NB4 (cell line): ENCODE results near the gene KCMF1.

Experiments
- CTCF ChIP-seq: IDR thresholded peaks from one replicate; pipeline ENCODE4 v1.5.1; 2012; ENCODE audit warnings: low read depth, low read length
- MYC ChIP-seq: IDR thresholded peaks from 2 replicates; pipeline ENCODE4 v1.6.1; 2011; ENCODE audit warnings: low read depth, low read length
- POLR2A ChIP-seq: IDR thresholded peaks from 2 replicates; pipeline ENCODE4 v1.6.1; 2011; ENCODE audit warnings: mild to moderate bottlenecking; ENCODE audit not compliant: insufficient read length; ENCODE audit errors: extremely low read depth

GRCh38 chr2:85011098-85011497 lies 40.1 kb downstream of the KCMF1 start:
- TF ChIP-seq POLR2A = no peak
- TF ChIP-seq CTCF = no peak
- TF ChIP-seq MYC = no peak
